UCSD-AML1 (cell line): ENCODE results near the gene ZCCHC9.
"Not testable (repeated sequence)": the region's sequence is repeated elsewhere in the genome, so short reads cannot be mapped to it uniquely, and the experiment has no call there.

ENCODE experiments used
- DNase-seq: peaks from one replicate; lab custom pipeline; 2025; ENCODE audit not compliant: unreplicated experiment; lab: John Stamatoyannopoulos, UW

The ZCCHC9 gene

GRCh38 chr5:81305785-81306184, 4.4 kb downstream of the ZCCHC9 start:
- no peak for DNase-seq

DNA sequence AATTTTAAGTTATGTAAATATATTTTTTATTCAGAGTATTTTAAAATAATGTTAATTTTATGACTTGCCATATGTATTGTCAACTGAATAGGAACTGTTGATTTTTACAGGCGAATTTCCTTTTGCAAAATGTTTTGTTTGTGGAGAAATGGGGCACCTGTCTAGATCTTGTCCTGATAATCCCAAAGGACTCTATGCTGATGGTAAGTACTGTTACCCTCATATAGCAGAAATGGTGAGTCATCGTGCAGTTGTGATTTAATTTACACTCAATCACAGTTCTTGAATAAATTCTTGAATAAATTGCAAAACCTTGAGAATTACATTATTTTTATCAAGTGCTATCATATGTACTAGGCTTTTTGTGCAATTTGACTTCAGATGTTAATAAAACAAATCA, 7.4 kb downstream of the ZCCHC9 start:
- no peak for DNase-seq

DNA sequence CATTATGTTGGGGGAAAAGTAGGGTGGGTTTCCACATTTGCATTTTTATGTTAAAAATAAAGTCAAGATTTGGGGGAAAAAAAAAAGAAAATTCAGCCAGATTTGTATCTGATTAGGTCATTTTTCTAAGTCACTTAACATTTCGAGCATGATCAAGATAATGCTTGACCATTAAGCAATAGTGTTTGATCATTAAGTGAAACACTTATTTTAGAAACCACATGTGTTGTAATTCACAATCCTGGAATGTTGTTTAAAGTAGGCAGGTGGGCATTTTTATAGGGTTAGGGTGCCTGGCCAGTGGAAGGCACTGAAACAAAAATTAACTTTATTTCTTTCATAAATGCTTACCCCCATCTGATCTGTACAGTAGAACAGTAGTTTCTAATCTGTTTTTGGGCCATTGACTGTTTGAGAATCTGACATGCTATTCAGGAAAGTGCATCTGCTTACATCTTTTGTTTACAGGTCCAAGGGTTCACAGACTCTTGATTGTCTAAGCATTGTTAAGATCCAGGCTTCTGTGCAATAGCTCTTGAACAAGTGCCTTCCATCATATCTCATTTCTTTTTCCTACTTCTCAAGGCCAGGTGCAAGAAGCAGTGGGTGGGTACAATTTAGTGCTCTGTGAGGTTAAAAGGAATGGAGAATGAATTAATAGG, 9.1 kb downstream of the ZCCHC9 start:
- DNase-seq, result no peak

- no peak for DNase-seq
Measured at GRCh38 chr5:81313278-81313677, 11.9 kb downstream of the ZCCHC9 start.

DNA sequence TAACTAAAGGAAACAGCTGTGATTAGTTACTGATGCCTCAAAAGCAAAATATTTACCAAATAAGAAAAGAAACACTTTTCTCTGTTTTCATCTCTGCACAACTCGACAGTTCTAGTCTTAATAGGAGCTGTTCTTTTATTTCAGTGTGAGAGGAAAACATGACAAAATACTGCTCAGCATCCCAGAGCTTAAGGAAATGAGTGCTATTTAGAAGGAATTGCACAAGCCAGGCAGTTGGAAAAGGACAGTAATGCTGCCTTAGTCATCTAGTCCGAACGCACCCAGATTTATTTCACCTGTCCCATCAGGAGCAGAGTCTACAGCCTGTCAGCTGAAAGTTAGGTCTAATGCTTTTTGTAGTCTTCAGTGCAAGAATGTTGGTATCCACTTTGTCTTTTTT, 12.3 kb downstream of the ZCCHC9 start:
- DNase-seq, result no peak

- no peak for DNase-seq
Measured at GRCh38 chr5:81314581-81314980, 13.2 kb downstream of the ZCCHC9 start.

GRCh38 chr5:81315336-81315735, 13.9 kb downstream of the ZCCHC9 start:
- DNase-seq, result no peak

DNA sequence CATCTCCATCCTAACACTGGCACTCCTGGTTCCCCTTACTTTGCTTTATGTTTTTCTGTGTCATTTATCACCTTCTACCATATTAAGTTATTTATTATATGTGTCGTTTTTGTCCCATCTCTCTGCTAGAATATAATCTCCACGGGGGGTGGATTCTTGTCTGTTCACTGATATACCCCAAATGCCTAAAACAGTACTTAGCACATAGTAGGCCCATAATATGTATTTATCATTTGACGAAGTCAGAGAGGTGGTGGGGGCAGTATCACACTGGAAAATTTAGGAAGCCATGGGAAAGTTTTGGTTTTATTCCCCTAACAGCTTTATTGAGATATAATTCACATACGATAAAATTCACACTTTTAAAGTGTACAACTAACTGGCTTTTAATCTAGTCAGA, 14.4 kb downstream of the ZCCHC9 start:
- DNase-seq, result no peak

DNA sequence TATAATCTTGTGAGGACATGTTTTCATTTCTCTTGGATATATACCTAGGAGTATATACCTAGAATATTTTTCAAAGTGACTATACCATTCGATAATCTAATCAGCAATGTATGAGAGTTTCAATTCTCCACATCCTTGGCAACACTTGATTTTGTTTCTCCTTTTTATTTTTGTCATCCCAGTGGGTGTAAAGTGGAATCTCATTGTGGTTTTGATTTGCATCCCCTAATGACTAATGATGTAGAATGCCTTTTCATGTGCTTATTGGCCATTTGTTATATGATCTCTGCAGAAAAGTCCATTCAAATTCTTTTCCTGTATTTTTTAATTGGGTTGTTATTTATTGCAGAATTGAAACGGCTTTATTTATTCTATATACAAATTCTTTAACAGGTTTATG, 15.2 kb downstream of the ZCCHC9 start:
- no peak for DNase-seq

- DNase-seq, result no peak
Measured at GRCh38 chr5:81317536-81317935, 16.1 kb downstream of the ZCCHC9 start.

DNA sequence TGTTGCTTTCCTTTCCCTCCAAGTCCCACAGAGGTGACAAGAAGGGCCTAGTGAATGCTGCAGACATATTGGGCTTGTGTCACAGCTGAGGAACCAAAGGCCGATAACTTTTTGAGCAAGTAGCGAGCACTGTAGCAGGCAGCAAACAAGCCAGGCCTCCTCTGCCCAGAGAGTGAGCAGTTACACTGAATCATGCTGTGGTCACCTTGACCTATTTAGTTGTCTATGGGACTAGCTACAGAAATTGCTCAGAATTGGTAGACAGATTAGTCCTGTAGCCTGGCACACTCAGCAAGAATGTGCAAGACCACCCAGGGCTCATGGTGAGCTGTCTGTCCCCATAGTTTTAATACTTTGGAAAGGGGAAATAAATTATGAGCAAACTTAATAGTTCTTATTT, 25.2 kb downstream of the ZCCHC9 start:
- DNase-seq, result no peak

GRCh38 chr5:81334304-81335061, 33.1 kb downstream of the ZCCHC9 start:
- no peak for DNase-seq

GRCh38 chr5:81335946-81336345, 34.6 kb downstream of the ZCCHC9 start:
- DNase-seq, result no peak

DNA sequence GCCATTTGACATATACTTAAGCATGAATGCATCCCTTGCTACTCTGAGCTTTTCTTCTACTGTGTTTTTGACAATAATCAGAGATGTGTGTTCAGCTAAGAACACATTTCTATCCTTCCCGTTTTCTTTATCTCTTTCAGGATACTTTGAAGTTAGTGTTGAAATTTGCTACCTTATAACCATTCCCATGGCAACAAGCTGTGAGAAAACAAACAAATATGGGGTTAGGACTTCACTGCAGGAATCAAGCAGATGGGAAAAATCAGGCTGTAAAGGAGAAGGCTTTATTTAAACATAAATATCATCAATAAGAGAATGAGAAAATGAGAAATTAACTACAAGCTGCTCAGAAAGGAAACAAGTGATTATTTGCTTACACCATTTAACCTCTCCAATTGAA, 35.2 kb downstream of the ZCCHC9 start:
- DNase-seq, result no peak

- DNase-seq, result no peak
Measured at GRCh38 chr5:81337803-81338202, 36.4 kb downstream of the ZCCHC9 start.

DNA sequence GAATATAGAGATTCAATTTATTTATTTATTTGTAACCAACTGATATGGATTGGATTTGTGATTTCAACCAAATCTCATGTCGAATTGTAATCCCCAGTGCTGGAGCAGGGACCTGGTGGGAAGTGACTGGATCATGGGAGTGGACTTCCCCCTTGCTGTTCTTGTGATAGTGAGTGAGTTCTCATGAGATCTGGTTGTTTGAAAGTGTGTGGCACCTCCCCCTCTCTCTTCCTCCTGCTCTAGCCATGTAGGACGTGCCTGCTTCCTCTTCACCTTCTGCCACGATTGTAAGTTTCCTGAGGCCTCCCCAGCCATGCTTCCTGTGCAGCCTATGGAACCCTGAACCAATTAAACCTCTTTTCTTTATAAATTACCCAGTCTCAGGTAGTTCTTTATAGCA, 36.8 kb downstream of the ZCCHC9 start:
- DNase-seq, result not testable (repeated sequence)

DNA sequence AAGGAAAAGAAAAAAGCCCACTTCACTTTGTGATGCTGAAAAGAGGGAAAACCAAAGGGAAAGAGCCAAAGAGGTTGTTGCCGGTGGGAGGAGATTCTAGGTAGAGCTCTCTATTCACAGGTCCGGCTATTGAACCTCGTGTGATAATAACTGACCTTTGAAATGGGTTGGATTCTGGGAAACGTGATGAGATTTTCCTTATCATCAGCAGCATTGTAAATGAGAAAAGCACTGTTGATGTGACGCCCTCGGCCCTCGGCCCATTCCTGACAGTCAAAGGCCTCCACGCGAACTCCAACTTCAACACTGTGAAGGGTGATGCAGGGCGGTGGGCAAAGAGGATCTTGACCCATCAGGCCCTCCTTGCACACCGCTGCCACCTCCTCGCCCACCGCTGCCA, 43.3 kb downstream of the ZCCHC9 start:
- DNase-seq, result no peak

DNA sequence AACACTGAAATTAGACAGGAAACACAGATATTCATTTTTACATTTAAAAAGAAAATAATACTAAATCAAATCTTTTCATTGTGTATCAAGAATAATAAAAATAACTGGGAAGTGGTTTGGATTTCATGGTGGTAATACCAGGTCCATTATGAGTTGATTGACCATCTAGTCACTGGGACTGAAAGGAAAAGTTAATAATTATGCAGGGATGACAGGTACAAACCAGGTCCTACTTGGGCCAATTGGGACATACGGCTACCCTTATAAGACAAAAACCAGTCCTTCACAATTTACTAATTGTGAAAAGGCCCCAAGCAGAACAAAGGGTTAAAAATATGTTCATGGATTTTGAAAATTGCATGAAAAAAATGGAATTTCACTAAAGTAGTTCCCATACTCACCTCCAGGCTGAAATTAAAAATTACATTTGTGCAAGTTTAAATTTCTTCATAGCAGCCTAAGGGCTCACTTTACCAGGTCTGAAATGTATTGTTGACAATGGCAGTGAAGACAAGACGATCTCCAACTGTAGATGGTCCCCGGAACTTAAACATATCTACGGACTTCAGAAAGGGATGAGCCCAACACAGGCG, 44.1 kb downstream of the ZCCHC9 start:
- no peak for DNase-seq

DNA sequence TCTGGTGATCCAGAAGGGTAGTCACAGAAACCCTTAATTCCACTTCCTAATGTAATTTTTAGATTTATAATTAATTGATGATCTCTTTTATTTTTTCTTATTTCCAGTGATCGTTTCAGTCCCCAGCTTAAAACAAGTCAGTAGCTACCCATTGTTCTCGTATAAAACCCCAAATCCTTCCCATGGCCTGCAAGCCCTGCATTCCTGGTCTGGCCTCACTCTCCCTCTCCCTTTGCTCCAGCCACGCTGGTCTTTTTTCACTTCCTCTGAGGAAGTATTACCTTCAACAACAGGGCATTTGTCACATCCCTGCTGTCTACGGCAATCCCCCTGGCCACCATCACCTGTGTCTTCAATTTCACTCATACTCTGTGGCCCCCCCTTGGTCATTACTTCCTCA, 47.8 kb downstream of the ZCCHC9 start:
- DNase-seq, result no peak

- no peak for DNase-seq
Measured at GRCh38 chr5:81350507-81350906, 49.1 kb downstream of the ZCCHC9 start.

DNA sequence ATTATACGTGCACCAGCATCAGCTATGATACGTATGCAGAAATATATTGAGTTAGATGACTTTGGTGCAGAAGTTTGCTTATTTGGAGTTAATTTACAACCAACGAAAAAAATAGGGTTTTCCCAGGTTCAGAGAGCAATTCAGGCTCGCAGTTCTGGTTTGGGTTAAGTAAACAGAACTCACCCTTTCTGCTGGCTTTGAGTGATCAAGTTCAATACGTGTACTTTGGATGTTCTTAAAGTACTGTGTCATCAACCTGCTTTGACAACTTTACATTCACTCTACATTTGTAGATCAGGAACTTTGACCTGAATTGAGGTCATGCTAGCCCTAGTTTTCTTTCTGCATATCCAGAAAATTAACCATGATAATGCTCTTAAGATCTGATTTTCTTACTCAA, 51.8 kb downstream of the ZCCHC9 start:
- no peak for DNase-seq

DNA sequence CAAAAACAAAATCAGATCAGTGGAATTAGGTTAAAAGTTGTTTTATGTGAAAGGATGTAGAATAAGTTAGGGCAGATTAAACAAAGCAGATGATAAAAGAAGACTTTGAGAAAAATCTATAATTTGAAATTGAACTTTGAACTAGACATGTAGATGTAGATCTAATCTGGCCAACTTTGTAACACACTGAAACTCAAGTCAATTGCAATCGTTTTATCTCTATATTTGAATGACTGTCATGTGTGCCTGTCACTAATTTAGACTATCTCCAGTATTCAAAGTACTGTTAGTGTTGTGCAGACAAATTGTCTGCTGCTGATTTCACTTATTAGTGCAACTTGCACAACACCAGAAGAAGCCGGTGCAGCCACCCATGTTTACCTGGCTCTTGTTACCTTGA, 52.7 kb downstream of the ZCCHC9 start:
- no peak for DNase-seq
